Ovary (tissue), 3 donors: ENCODE measurements around the gene TMEM54.

Source experiments
- EP300 ChIP-seq: sonication (generic); formaldehyde crosslinking; IDR thresholded peaks from one replicate; pipeline ENCODE4 v1.6.1; 2017; ENCODE audit warnings: antibody characterized with exemption
- POLR2A ChIP-seq: fragments of 450-650 bp; IDR thresholded peaks from one replicate; pipeline ENCODE4 v1.6.1; 2017; ENCODE audit warnings: antibody characterized with exemption, mild to moderate bottlenecking, moderate library complexity
- TF ChIP-seq, protein P1 (sequence below), 3 donors: fragments of 450-650 bp in 2 of 3; fragments of 200-600 bp in 1 of 3; IDR thresholded peaks; one replicate each; pipeline versions ENCODE4 v1.5.1 to v1.8.0; 2016 to 2022; ENCODE audit warnings: antibody characterized with exemption in 3 of 3, mild to moderate bottlenecking in 1 of 3
- donor health status: DM: no; HTN: no; CAD: no.

DNA sequence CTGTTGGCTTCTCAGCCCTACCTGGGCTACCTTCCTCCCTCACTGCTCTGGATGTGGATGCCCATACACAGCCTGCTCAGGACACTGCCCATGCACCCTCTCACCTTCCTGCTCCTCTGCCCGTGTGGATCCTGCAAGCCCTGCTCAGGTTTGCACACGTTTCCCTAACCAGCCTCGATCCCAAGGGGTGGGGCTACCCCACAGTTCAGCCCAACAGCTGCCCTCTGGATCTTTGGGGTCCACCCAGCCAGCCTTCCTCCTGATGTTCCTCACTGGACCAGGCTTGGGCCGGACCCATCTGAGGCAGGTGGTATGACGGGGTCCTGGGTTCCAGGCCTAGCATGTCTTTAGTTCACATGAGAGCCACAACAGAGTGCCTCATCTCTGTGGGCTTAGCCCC is 4.7 kb downstream of the TMEM54 start:
- TF ChIP-seq, protein P1, sequence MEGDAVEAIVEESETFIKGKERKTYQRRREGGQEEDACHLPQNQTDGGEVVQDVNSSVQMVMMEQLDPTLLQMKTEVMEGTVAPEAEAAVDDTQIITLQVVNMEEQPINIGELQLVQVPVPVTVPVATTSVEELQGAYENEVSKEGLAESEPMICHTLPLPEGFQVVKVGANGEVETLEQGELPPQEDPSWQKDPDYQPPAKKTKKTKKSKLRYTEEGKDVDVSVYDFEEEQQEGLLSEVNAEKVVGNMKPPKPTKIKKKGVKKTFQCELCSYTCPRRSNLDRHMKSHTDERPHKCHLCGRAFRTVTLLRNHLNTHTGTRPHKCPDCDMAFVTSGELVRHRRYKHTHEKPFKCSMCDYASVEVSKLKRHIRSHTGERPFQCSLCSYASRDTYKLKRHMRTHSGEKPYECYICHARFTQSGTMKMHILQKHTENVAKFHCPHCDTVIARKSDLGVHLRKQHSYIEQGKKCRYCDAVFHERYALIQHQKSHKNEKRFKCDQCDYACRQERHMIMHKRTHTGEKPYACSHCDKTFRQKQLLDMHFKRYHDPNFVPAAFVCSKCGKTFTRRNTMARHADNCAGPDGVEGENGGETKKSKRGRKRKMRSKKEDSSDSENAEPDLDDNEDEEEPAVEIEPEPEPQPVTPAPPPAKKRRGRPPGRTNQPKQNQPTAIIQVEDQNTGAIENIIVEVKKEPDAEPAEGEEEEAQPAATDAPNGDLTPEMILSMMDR (IDR thresholded peaks at IDR 0.05) = no peak
- TF ChIP-seq EP300 (no peak), POLR2A (no peak)
